Panc1 (cell line): ENCODE data around the gene LIG4. TPM values are rescaled to one million over a fixed set of nuclear protein-coding genes. Genes with fewer than 3 reads are reported as not detected.

Source experiments
- ATAC-seq: fragments of 200-7000 bp; cut with Tn5 transposase; 2 replicates; pipeline ENCODE4 v1.9.1; 2020; ENCODE audit warnings: mild to moderate bottlenecking, moderate library complexity
- BruUV-seq: library from RNA; stranded (reverse); fragments of 400-500 nt; replicated peaks from 2 replicates; lab custom pipeline; 2021; lab: Mats Ljungman, UMichigan
- CTCF ChIA-PET: fragments of 300-600 bp; sonication (Branson Sonifier 250); formaldehyde crosslinking; loops from one replicate; lab custom pipeline; 2022; ENCODE audit warnings: antibody characterized with exemption; lab: Charles Lee
- POLR2A ChIA-PET: fragments of 300-600 bp; sonication (Branson Sonifier 250); formaldehyde crosslinking; loops from one replicate; lab custom pipeline; 2022; ENCODE audit warnings: antibody characterized with exemption; lab: Charles Lee
- DNase-seq: peaks from one replicate; pipeline ENCODE4 v3.0.0-alpha.2; 2010; ENCODE audit warnings: low read depth, low spot score
- H3K27ac ChIP-seq: 2 replicates; pipeline ENCODE4 v1.5.1; 2011; ENCODE audit warnings: mild to moderate bottlenecking, low read length, inconsistent platforms
- H3K27me3 ChIP-seq: fragments of 200-500 bp; sonication (Bioruptor generic); 2 replicates; pipeline ENCODE4 v1.6.0; 2014; ENCODE audit warnings: low read length, inconsistent platforms; ENCODE audit not compliant: control insufficient read depth, insufficient read depth
- H3K36me3 ChIP-seq: fragments of 200-500 bp; sonication (Bioruptor generic); 2 replicates; pipeline ENCODE4 v1.5.1; 2014; ENCODE audit warnings: inconsistent platforms, mild to moderate bottlenecking, low read length, moderate library complexity; ENCODE audit not compliant: control insufficient read depth, insufficient read depth
- H3K4me1 ChIP-seq: 2 replicates; pipeline ENCODE4 v1.5.1; 2011; ENCODE audit warnings: inconsistent platforms, mild to moderate bottlenecking, low read length, moderate library complexity; ENCODE audit not compliant: control insufficient read depth, insufficient read depth
- H3K4me3 ChIP-seq, 2 experiments: 2 replicates each; pipeline ENCODE4 v1.5.1; 2011 to 2012; ENCODE audit warnings: low read depth in 2 of 2, low read length in 2 of 2, mild to moderate bottlenecking in 2 of 2, inconsistent platforms in 1 of 2, moderate library complexity in 1 of 2
- H3K9me3 ChIP-seq: fragments of 200-500 bp; sonication (Bioruptor generic); 2 replicates; pipeline ENCODE4 v1.5.1; 2014; ENCODE audit warnings: low read depth, mild to moderate bottlenecking, inconsistent platforms, low read length, moderate library complexity; ENCODE audit not compliant: control insufficient read depth, insufficient read depth
- CTCF ChIP-seq: fragments of 450-650 bp; IDR thresholded peaks from 2 replicates; pipeline ENCODE4 v1.5.1; 2017; ENCODE audit warnings: mild to moderate bottlenecking
- POLR2AphosphoS5 ChIP-seq: IDR thresholded peaks from 2 replicates; pipeline ENCODE4 v1.6.1; 2012; ENCODE audit warnings: mild to moderate bottlenecking, low read depth, low read length, moderate library complexity
- REST ChIP-seq, 2 experiments: IDR thresholded peaks; 2 replicates each; pipeline ENCODE4 v1.6.1; 2011 to 2012; ENCODE audit warnings: low read depth in 2 of 2, control low read depth in 1 of 2, low read length in 1 of 2, mild to moderate bottlenecking in 1 of 2, moderate library complexity in 1 of 2; ENCODE audit not compliant: insufficient read depth in 1 of 2
- SIN3A ChIP-seq: IDR thresholded peaks from 2 replicates; pipeline ENCODE4 v1.6.1; 2012; ENCODE audit warnings: low read depth, mild to moderate bottlenecking, low read length, moderate library complexity, borderline replicate concordance; ENCODE audit not compliant: insufficient read depth
- TCF7L2 ChIP-seq: IDR thresholded peaks from 2 replicates; pipeline ENCODE4 v1.6.1; 2011; ENCODE audit warnings: mild to moderate bottlenecking, low read depth, low read length, inconsistent platforms
- in situ Hi-C: cut with HindIII; loops from 2 replicates; pipeline ENCODE4 v1.10.0; 2016; ENCODE audit warnings: low sequenced_read_pairs, low pct_unique_long_range_greater_than_20kb
- intact Hi-C: fragments of 100-400 bp; cut with micrococcal nuclease; formaldehyde crosslinking; loops from one replicate; pipeline ENCODE4 v1.10.0; 2022; ENCODE audit not compliant: unreplicated experiment
- total RNA-seq: library from RNA; stranded (reverse); gene quantifications from one replicate; pipeline ENCODE4 v1.2.1, GENCODE V29; 2021; ENCODE audit not compliant: unreplicated experiment

The LIG4 gene
- total RNA-seq, 1 experiment from 2014 or later: 8.2 TPM

- H3K9me3 ChIP-seq: no peaks in the 10 kb centered on the region
- H3K36me3 ChIP-seq: no peaks in the 10 kb centered on the region
- ChIA-PET CTCF (no interaction called here), POLR2A (interaction anchor here (0.7 kb wide), 1 partner anchor 1026 kb away, joined by 3 read pairs; no protein-coding TSS in a partner anchor)
- no peaks in the 10 kb centered on the region for H3K27me3 ChIP-seq
- no peaks in the 10 kb centered on the region for H3K4me1 ChIP-seq
- in situ Hi-C loops (no loop called here), intact Hi-C loops (no loop called here)
- DNase-seq: no peak
- no TSS peak for BruUV-seq
- TF ChIP-seq REST (IDR thresholded peaks at IDR 0.05; ENCODE audit: insufficient read depth in 1 of 2, low read depth in 2 of 2, low read length in 1 of 2) (no peak), POLR2AphosphoS5 (no peak), TCF7L2 (no peak), CTCF (no peak), SIN3A (no peak)
- H3K4me3 ChIP-seq: no peak overlapping the region
- H3K27ac ChIP-seq: no peak overlapping the region
- ATAC-seq: no peak
Observed at GRCh38 chr13:108178078-108178477, 37.3 kb downstream of the LIG4 start.

GRCh38 chr13:108176685-108177274 lies 38.6 kb downstream of the LIG4 start:
- no peaks in the 10 kb centered on the region for H3K9me3 ChIP-seq
- CTCF ChIA-PET: no interaction called here
- H3K27ac ChIP-seq: no peak overlapping the region
- POLR2A ChIA-PET: no interaction called here
- H3K4me1 ChIP-seq: no peaks in the 10 kb centered on the region
- no peaks in the 10 kb centered on the region for H3K27me3 ChIP-seq
- in situ Hi-C loops (no loop called here), intact Hi-C loops (no loop called here)
- TF ChIP-seq CTCF (peak; percentile 51), TCF7L2 (no peak)
- no TSS peak for BruUV-seq
- H3K36me3 ChIP-seq: no peaks in the 10 kb centered on the region
- no peak for DNase-seq
- ATAC-seq: no peak
- no peak overlapping the region for H3K4me3 ChIP-seq
